Kidney (tissue), 14 donors: ENCODE data around the gene ABCA5. TPM values are rescaled to one million over a fixed set of nuclear protein-coding genes. Genes with fewer than 3 reads are reported as not detected.
"Not testable (repeated sequence)": the region's sequence is repeated elsewhere in the genome, so short reads cannot be mapped to it uniquely, and the experiment has no call there.

Source experiments
- DNase-seq, 5 donors: peaks; one replicate each; pipeline ENCODE4 v3.0.0-alpha.2; 2013 to 2020
- FAIRE-seq: peaks from 2 replicates; lab custom pipeline; 2012; peaks lifted over from hg19 to GRCh38; lab: Jason Lieb, UNC
- H3K27ac ChIP-seq, 2 donors: one replicate each; pipeline ENCODE4 v1.7.0; 2013; ENCODE audit warnings: low read depth in 2 of 2, low read length in 2 of 2, inconsistent platforms in 1 of 2
- H3K27me3 ChIP-seq: one replicate; pipeline ENCODE4 v1.7.1; 2013; ENCODE audit warnings: low read length, inconsistent platforms; ENCODE audit not compliant: control insufficient read depth, insufficient read depth
- H3K36me3 ChIP-seq, 3 donors: one replicate each; pipeline versions ENCODE4 v1.7.0 to v1.7.1; 2013; ENCODE audit warnings: low read length in 3 of 3, control low read depth in 1 of 3, inconsistent platforms in 1 of 3; ENCODE audit not compliant: insufficient read depth in 3 of 3, control insufficient read depth in 2 of 3
- H3K4me1 ChIP-seq, 3 donors: one replicate each; pipeline versions ENCODE4 v1.7.0 to v1.7.1; 2013; ENCODE audit warnings: low read length in 3 of 3, inconsistent platforms in 1 of 3, low read depth in 1 of 3; ENCODE audit not compliant: control insufficient read depth in 2 of 3, insufficient read depth in 2 of 3
- H3K4me3 ChIP-seq, 3 donors: one replicate each; pipeline versions ENCODE4 v1.7.0 to v1.8.1; 2013; ENCODE audit warnings: low read length in 3 of 3, control low read depth in 1 of 3, inconsistent platforms in 1 of 3
- H3K9ac ChIP-seq, 3 donors: one replicate each; pipeline versions ENCODE4 v1.7.0 to v1.7.1; 2013; ENCODE audit warnings: low read length in 3 of 3, control low read depth in 1 of 3, inconsistent platforms in 1 of 3
- H3K9me3 ChIP-seq, 3 donors: one replicate each; pipeline versions ENCODE4 v1.7.0 to v1.7.1; 2013; ENCODE audit warnings: low read length in 3 of 3, control low read depth in 1 of 3, inconsistent platforms in 1 of 3; ENCODE audit not compliant: control insufficient read depth in 2 of 3, insufficient read depth in 1 of 3
- CTCF ChIP-seq: IDR thresholded peaks from 3 replicates; pipeline ENCODE4 v1.5.1; 2012; ENCODE audit warnings: mild to moderate bottlenecking, moderate library complexity, borderline replicate concordance; ENCODE audit not compliant: insufficient read depth; ENCODE audit errors: extremely low read depth
- intact Hi-C: fragments of 100-400 bp; cut with DNase I; formaldehyde crosslinking; loops from one replicate; pipeline ENCODE4 v1.11.1; 2022
- polyA plus RNA-seq: library from polyadenylated mRNA; stranded (reverse); fragments of 350-450 nt; fragmentation: Illumina TruSeq; extraction: RNeasy Lipid Tissue Mini Kit (QIAGEN cat#74804); gene quantifications from one replicate; pipeline ENCODE4 v1.2.3, GENCODE V29; 2014; ENCODE audit warnings: low read depth, low replicate concordance; ENCODE audit not compliant: insufficient read depth
- total RNA-seq: library from RNA; stranded (reverse); fragmentation: NEBNext Ultra II Directional; extraction: Animal tissue kit (Norgen Biotek cat#: 25700); gene quantifications from one replicate; pipeline ENCODE4 v1.2.1, GENCODE V29; 2021
- donor health status: control.
- donor health status: control.
- donor health status: control.
- donor health status: control.
- donor health status: control.
- donor health status: DM: yes; HTN: yes; CAD: no.
- donor health status: Normal renal cell carcinoma (clear cell type).

ABCA5 gene
- total and polyA plus RNA-seq, 2 donors from 2014 or later: 19.0 to 25.1 TPM

GRCh38 chr17:69300222-69300621 is 26.7 kb downstream of the ABCA5 start:
- FAIRE-seq (no peak), DNase-seq (no peak)
- H3K36me3 ChIP-seq: peaks cover 0 to 3% (median 0%) of the 10 kb centered on the region in 3 donors
- no peaks in the 10 kb centered on the region for H3K27me3 ChIP-seq
- no peak overlapping the region for H3K9ac ChIP-seq
- H3K4me3 ChIP-seq: no peak overlapping the region
- H3K9me3 ChIP-seq: no peaks in the 10 kb centered on the region
- H3K27ac ChIP-seq: no peak overlapping the region
- intact Hi-C loops: no loop called here
- no peak for TF ChIP-seq CTCF
- H3K4me1 ChIP-seq: no peaks in the 10 kb centered on the region

GRCh38 chr17:69298120-69298722 is 28.7 kb downstream of the ABCA5 start:
- intact Hi-C loops, H3K27me3 ChIP-seq, H3K36me3 ChIP-seq, DNase-seq, H3K9ac ChIP-seq, H3K27ac ChIP-seq, H3K4me3 ChIP-seq, H3K9me3 ChIP-seq, H3K4me1 ChIP-seq, FAIRE-seq: not testable (repeated sequence)

- no peaks in the 10 kb centered on the region for H3K9me3 ChIP-seq
- DNase-seq (no peak), FAIRE-seq (no peak)
- H3K9ac ChIP-seq: no peak overlapping the region
- intact Hi-C loops: no loop called here
- no peak overlapping the region for H3K4me3 ChIP-seq
- no peaks in the 10 kb centered on the region for H3K4me1 ChIP-seq
- H3K36me3 ChIP-seq: peaks cover 0 to 8% (median 4%) of the 10 kb centered on the region in 3 donors
- H3K27ac ChIP-seq: no peak overlapping the region
- TF ChIP-seq CTCF: no peak
- H3K27me3 ChIP-seq: no peaks in the 10 kb centered on the region
Measured at GRCh38 chr17:69287168-69287567, 39.8 kb downstream of the ABCA5 start.

- H3K4me1 ChIP-seq: no peaks in the 10 kb centered on the region
- H3K27ac ChIP-seq: no peak overlapping the region
- no peak for FAIRE-seq
- no peaks in the 10 kb centered on the region for H3K9me3 ChIP-seq
- no peak overlapping the region for H3K9ac ChIP-seq
- H3K36me3 ChIP-seq: peaks cover 0 to 8% (median 4%) of the 10 kb centered on the region in 3 donors
- H3K27me3 ChIP-seq: no peaks in the 10 kb centered on the region
- H3K4me3 ChIP-seq: no peak overlapping the region
- intact Hi-C loops: no loop called here
- DNase-seq: no peak
- no peak for TF ChIP-seq CTCF
Measured at GRCh38 chr17:69286257-69286656, 40.7 kb downstream of the ABCA5 start.
